NCI-H2227 (cell line): ENCODE data around the gene NEDD4L.

Experiments used
- DNase-seq: peaks from one replicate; lab custom pipeline; 2025; ENCODE audit not compliant: unreplicated experiment; lab: John Stamatoyannopoulos, UW

The NEDD4L gene

DNA sequence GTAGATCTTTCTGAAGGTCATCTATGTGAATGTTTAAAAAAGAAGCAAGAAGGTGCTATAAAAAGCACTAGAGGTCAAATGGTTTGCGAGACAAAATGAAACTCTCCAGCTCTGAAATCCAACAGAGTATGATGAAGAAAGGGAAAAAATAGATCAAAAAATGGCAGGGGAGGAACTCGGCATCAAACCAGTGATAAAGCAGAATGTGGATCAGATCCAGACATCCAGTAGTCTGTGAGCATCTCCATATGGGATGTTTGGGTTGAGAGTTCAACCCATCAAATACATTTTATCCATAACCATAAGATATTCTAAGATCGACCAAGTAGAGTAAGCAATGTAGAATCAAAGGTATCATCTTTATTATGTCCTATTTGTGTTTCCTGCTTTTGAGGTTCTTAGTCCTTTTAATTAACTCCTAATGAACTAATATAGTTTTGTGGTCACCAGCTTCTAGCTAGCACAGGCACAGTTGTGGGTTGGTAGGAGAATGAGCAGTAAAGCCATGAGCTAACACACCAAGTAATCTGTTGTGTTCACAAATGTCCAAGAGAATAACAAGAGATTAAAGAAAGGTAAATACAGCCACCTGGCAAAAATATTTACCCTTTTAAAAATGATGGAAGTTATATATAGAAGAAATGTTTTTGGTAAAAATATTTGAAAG, 160.9 kb downstream of the NEDD4L start:
- no peak for DNase-seq

DNA sequence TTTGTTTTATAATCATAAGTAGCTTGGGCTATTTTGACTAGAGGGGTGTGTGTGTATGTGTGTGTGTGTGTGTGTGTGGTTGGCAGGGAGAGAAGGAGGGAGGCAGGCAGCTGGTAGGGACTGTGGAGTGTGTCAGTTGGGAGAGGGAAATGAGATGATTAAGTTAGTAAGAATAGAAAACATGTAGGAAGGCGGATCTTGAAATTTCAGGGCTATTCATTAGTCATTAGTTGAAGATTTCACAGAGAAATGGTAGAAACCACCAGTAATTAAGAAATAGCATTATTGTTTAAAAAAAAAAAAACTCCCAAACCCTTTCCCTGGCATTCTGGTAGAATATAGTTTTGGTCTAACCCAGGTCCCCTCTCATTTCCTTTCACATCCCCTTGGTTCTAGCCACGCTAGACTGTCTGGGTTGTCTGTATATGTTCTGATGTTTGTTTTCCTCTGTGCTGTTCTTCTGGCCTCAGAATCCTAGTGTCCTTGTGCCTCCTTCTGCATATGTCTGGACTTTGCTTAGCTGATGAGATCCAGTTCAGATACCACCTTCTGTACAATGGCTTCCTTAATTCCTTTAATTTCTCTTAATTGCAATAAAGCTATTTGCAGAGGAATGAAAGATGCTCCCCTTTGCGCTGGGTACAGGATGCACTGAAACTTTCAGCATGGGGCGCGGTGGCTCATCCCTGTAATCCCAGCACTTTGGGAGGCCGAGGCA, 161.6 kb downstream of the NEDD4L start:
- no peak for DNase-seq

DNA sequence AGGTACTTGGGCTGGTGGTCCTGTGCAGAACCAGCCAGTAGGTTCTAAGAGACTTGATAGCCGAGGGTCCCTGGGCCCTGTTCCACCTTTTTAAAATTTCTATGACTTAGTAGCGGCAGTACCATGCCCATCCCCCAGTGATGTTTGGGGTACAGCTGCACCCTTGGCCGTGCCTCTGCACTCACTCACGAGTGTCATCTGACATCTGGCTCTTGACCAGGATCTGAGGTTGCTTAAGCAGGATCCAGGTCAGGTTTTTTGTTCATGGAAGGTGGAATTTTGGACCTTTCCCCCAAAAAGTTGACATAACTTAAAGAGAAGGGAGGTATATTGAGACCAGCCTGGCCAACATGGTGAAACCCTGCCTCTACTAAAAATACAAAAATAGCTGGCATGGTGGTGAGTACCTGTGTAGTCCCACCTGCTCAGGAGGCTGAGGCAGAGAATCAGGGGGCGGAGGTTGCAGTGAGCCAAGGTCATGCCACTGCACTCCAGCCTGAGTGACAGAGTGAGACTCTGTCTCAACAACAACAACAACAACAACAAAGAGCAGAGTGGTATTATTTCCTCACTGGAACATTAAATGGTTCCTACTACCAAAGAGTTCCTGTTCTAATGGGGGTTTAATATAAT, 163.6 kb downstream of the NEDD4L start:
- no peak for DNase-seq

DNA sequence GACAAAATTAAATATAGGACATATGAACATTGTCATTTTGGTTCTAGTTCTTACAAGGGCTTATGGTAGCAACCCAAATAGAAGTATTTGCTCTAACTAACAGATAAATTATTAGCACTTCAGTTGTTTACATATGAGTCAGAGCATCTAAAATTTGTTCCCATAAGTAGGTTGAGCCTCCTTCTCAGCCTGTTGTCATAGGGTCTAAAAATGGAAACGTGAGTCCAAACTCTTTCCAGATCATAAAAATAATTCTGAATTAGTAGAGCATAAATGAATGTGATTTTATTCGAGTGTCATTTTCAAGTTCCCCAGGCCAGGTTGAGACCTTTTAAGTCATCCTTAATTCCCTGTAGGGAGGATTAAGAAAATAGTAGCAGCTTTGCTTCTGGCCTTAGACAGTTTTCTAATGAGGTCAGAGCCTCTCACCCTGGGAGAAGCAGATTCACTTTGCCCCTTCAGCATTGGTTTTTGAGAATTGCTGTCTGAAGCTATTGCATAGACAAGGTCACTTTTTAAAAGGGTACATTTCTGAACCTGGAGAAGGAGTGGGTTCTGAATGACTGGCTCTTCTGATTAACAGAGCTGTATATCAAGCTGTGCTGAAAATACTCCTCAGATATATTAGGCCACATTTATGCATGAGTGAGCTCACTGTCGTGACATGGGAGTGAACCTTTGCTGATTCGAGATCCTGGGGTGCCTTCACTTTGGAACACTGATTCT, 164.3 kb downstream of the NEDD4L start:
- no peak for DNase-seq

DNA sequence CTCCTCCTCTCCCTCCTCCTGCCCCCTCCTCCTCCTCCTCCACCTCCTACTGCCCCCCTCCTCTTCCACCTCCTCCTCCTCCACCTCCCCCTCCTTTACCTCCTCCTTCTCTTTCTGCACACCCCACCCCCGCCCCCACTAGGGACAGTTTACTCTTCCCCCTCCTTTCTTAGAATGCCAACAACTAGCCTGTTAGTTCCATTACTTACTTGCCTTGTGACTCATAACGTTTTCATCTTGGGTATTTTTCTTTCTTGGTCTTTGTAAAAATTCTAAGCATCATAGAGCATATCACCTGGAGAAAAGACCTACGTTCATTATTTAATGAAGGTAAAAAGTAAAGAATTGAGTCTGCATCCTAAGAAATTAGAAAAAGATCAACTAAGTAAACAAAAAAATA, 165.3 kb downstream of the NEDD4L start:
- DNase-seq, result no peak

DNA sequence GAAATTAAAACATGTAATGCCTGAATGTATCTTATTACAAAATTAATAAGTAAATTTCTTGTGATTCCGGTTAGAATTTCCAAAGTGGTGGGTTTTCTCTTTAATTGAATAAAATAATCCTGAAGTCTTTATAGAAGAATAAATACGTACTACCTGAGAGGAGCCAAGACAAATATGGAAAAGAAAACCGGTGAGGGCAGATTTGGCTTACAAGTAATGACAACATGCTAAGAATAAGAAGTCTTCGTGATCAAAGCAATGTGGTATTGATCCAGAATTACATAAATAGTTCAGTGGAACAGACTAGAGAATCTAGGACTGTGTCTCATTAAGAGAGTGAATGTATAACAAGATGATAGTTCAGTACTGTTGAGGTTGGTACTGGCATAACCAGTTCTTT, 167.5 kb downstream of the NEDD4L start:
- no peak for DNase-seq

DNA sequence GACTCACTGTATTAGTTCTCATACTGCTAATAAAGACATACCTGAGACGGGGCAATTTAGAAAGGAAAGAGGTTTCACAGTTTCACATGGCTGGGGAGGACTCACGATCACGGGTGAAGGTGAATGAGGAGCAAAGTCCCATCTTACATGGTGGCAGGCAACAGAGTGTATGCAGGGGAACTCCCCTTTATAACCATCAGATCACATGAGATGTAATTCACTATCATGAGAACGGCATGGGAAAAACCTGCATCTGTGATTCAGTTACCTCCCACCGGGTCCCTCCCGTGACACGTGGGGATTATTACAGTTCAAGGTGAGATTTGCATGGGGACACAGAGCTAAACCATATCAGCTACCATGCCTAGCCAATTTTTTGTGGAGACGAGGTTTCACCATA, 168.2 kb downstream of the NEDD4L start:
- no peak for DNase-seq

DNA sequence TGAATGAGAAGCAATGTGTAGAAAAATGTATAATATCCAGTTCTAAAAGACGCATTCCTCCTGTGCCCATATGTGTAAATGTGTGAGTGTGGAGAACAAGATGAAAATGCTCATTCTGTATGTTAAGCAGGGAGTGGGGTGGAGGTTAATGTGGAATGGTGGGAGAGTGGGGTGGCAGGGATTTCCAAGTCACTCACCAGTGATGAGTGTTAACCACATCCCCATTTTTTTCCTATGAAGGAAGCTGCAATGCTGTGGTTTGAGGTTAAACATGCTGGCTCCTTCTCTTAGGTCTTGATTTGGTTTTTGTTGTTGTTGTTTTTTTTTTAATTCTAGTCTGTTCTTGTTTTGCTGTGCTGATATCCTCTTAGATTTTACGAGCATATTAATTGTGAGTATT, 169.4 kb downstream of the NEDD4L start:
- DNase-seq, result no peak

DNA sequence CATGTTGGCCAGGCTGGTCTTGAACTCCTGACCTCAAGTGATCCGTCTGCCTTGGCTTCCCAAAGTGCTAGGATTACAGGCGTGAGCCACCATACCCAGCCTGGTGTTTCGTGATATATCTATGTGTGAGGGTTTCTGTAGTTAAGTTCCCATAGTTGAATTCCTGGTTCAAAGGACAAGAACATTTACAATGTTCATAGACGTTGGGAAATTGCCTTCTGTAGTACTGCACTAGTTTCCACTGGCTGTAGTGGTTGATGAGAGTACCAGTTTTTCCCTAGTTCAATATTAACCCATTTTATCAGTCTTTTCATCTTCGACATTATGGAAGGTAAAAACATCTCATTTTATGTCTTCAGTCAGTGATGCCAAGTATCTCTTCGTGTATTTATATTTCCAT, 171.0 kb downstream of the NEDD4L start:
- DNase-seq, result no peak

DNA sequence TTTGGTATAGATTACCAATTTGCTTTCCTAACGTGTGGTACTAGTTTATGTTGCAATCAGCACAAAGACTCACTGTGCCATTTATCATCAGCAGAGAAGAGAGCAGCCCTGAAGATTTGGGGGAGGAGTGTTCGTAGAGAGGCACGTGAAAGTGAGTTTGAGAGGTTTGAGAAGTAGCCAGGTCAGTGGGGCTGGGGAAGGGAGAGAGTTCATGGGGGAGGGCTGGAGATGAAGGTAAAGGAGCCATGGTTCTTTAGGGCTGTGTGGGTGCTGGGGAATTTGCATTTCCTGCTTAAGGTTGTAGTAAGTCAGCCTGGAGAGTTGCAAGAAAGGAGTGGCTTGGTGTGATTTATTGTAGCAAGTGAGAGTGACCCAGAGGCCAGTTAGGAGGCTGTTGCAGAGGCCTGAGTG, 172.1 kb downstream of the NEDD4L start:
- peak; percentile 17 for DNase-seq

DNA sequence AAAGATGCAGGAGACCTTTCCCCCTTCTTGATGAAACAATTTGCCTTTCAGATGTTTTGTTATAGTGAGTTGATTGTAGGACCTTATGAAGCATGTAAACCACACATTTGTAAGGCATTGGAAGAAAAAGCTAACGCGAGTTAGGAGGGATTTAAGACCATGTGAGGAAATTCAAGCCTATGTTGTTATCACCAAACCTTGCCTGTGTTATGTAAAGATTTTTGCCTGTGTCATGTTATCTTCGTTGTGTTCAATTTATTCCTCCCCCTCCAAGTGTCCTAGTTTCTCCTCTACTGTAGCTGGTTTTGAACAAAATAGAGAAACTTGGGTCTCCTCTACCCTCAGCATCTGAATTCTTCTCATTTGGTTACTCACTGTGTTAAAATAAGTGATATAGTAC, 173.0 kb downstream of the NEDD4L start:
- no peak for DNase-seq

DNA sequence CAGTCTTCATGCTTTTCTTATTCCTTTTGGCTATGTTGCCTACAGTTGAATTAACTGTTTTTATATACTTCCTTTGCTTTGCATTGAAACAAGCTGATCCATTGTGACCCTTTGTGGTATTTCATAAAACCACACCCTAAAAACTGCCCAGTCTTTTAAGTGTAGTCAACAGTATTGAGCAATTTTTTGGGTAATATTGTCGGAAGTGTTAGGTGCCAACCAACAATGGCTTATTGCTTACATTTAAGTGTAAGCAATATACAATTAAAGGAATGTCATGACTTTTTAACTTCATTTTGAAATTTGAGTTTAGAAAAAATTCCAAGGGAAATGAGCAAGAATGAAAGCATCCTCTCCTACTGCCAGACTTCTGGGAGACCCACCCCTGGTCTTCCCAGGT, 174.1 kb downstream of the NEDD4L start:
- no peak for DNase-seq

DNA sequence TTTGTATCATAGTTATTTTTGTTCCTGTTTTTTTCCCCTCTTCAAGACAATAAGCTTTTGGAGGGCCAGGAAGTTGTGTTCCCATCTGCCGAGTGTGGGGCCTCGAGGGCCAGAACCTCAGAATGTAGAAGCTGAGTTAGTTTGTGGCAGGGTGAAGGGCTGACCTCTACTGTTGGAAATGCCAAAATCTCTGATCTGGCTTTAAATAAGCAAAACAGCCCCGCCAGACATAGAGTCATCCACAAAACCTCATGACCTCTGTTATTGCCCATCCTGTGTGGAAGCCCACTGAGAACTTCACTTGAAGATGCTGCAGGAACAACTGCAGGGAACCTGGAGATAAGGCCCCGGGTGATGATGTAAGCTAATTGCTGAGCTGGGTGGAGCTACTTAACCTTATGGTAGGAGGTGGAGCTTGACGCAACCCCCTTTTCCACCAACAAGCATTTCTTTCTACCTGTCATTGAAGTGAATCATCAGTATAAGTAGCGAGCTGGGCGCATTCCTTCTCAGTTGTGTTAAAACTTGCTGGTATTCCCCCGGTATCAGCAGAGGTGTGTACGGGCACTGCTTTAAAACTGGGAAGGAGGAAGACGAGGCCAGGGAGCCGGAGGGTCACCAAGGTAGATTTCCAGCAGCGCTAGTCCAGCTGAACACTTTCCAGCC, 177.2 kb downstream of the NEDD4L start:
- no peak for DNase-seq

DNA sequence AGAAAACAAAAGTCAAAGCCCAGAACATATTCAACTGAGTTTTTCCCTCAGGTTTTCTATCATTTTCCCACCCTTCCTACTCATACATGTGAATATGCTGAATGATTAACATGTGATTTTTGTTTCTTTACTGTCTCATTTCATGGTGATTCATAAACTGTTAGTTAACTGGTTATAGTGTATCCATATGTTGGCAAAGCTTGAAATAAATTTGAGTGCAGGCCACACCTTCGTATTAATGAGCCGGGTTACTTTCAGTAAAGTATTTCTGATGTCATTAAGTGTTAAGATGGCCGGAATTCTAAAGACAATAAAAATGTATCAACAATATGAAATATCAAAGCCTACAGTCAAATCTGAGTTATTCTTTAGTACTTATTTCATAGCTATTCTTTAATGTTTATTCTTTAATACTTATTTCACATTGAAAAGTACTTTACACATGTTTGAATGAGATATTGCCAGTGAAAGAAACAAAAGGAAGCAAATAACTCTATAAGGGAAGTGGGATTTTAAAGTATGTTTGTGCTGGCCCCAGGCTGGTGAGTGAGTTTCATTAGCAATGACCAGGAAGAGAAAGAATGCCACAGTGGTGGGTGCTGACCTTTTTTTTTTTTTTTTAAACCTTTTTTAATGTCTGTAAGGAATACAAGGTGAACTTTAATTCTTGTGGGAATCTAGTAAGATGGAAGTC, 178.6 kb downstream of the NEDD4L start:
- no peak for DNase-seq

DNA sequence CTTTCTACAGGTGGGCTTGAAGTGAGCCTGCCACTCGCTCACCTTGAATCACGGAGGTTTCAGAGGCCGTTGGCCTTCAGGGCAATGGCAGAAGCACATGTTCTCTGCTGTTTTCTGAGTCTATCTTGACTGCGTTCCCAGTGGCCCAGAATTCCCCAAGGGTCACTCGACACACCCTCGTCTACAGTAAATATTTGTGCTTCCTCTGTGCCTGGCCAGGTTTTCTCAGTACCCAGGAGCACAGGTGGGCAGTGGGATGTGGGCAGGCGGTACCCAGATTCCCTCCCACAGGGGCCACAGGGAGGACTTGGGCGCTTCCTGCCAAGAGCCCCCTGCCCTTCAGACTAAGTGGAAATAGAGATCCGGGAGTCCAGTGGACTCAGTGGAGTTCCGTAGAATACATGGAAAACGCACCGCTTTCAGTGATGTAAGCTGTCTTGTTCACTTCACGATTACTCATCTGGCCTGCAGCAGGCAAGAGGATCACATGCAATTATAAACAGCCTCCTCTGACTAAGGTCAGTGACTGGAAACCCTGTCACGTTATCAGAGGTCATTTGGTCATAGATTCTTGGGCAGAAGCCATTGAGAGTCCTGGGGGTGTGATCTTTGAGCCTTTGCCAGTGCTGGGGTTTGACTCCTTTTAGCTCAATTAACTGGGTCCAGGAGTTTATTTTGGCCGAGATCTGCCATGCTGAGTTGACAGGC, 179.8 kb downstream of the NEDD4L start:
- no peak for DNase-seq

DNA sequence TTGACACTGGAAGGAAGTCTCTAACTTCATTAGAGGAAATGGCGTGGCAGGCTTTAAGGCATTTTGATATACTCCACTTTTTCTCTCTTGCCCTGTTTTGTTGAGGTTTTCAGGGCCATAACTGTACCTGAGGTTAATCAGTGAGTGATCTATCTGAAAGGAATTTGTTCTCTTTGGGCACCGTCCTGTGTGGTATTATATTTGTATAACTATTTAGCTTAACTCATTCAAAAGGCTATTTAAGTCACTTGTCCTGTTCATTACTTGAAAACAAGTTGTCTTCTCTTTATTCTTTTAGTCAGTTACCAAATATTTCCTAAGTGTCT, 180.4 kb downstream of the NEDD4L start:
- no peak for DNase-seq

DNA sequence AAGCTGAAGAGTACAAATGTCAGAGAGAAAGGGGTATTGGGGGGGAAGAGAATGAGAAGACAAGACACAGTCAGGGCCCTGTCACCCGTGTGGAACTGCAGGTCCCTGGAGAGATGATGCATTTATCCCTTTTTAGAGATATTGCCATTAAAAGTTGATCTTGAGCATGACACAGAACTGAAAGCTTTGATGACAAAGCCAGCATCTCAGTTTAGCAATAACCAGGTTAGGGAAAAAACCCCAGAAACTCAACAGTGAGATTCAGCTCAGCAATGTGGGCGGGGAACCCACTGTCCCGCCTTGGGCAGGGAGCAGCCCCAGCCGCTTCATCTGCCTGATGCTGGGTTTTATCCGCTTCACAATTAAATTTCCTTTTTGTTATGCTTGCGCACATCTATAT, 181.1 kb downstream of the NEDD4L start:
- no peak for DNase-seq

DNA sequence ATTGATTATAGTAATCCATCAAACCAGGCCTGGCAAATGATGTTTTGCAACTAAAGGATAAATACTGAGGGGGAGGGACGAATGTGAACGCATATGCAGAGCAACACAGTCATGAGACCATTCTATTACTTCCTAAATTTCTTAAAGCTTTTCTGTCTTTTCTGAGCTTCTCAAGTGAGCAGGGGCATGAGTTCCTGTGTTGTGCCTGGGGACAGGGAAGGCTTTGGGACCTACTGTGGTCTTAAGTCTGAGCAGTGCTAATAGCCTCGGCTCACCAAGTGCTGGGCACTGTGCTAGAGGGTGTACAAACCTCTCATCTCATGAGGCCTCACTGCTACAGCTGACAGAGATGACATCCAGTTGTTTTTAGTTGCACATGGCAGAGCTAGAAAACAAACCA, 182.4 kb downstream of the NEDD4L start:
- peak; percentile 57 for DNase-seq

DNA sequence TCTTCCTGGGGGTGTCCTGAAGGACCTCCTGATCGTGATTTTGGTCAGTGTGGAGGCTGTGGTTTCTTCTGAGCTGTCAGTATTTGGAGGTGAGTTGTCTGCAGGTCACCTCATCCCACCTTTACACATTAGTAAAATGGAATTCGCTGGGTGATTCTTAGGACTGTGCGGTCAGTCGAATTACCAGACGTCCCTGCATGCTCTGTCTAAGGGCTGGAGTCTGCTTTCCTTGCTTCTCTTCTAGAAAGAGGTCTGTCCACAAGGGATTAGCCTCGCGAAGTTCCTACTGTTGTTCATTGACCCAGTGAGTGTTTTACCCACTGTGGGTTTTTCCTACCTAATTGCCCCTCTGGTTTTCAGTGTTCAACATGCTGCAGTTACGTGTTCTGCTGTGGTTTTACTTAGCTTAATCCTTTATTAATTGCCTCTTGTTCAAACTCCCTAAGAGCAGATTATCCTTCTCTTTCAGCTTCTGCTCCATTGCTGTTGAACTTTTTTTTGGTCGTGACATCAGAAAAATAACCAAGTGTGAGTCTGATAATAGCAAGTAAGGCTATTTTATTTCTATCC, 183.4 kb downstream of the NEDD4L start:
- DNase-seq, result no peak

DNA sequence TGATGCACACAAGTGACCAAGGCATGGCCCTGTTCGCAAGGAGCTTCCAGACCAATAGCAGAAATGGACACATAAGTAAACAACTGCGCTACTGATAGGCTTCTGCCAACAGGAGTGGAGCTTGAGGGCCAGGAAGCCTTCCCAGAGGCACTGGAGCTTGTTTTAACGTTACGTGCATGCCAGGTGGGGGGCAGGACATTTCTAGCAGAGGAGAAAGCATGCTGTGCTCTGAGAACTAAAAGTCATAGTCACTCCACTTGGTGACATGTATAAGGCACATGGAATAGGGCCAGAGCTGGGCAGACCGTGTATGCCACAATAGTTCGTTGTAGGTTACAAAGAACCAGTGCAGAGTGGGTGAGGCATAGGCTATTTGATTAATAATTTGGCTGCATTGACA, 184.2 kb downstream of the NEDD4L start:
- DNase-seq, result no peak
